Heart left ventricle (tissue), 16 donors: ENCODE results near the gene ELFN2. TPM values are rescaled to one million over a fixed set of nuclear protein-coding genes. Genes with fewer than 3 reads are reported as not detected.

Experiments used
- ATAC-seq, 4 donors: fragments of 200-7000 bp; cut with Tn5 transposase; one replicate each; pipeline ENCODE4 v1.9.1; 2020 to 2022; ENCODE audit warnings: moderate library complexity in 4 of 4, mild to moderate bottlenecking in 3 of 4, moderate number of reproducible peaks in 1 of 4
- DNase-seq, 5 donors: peaks; one replicate each; pipeline ENCODE4 v3.0.0-alpha.2; 2020
- H3K27ac ChIP-seq, 12 donors: fragments of 200-600 bp; sonication (generic) in 4 of 12; one replicate each; pipeline versions ENCODE4 v1.5.0 to v1.8.0; 2016 to 2022; ENCODE audit warnings: mild to moderate bottlenecking in 2 of 12
- H3K27me3 ChIP-seq, 9 donors: fragments of 200-600 bp; sonication (generic) in 2 of 9; one replicate each; pipeline versions ENCODE4 v1.5.1 to v1.8.0; 2016 to 2022; ENCODE audit warnings: mild to moderate bottlenecking in 3 of 9
- H3K36me3 ChIP-seq, 9 donors: fragments of 200-600 bp; sonication (generic) in 2 of 9; one replicate each; pipeline versions ENCODE4 v1.5.0 to v1.8.0; 2018 to 2022; ENCODE audit warnings: mild to moderate bottlenecking in 2 of 9
- H3K4me1 ChIP-seq, 12 donors: fragments of 200-600 bp; sonication (generic) in 4 of 12; one replicate each; pipeline versions ENCODE4 v1.5.0 to v1.8.0; 2016 to 2022; ENCODE audit warnings: mild to moderate bottlenecking in 3 of 12
- H3K4me3 ChIP-seq, 12 donors: fragments of 200-600 bp; sonication (generic) in 4 of 12; one replicate each; pipeline versions ENCODE4 v1.5.0 to v1.8.0; 2017 to 2022; ENCODE audit warnings: mild to moderate bottlenecking in 9 of 12, moderate library complexity in 4 of 12
- H3K9me3 ChIP-seq, 12 donors: fragments of 200-600 bp; sonication (generic) in 4 of 12; one replicate each; pipeline versions ENCODE4 v1.5.0 to v1.8.0; 2016 to 2022; ENCODE audit warnings: mild to moderate bottlenecking in 1 of 12
- CTCF ChIP-seq, 12 donors: fragments of 200-600 bp; sonication (generic) in 4 of 12; IDR thresholded peaks; one replicate each; pipeline versions ENCODE4 v1.5.0 to v1.8.0; 2018 to 2022; ENCODE audit warnings: antibody characterized with exemption in 12 of 12, mild to moderate bottlenecking in 5 of 12
- POLR2A ChIP-seq, 2 donors: fragments of 450-650 bp; IDR thresholded peaks; one replicate each; pipeline ENCODE4 v1.6.1; 2017; ENCODE audit warnings: antibody characterized with exemption in 2 of 2, mild to moderate bottlenecking in 2 of 2, moderate library complexity in 2 of 2
- WGBS, 4 donors: extraction: QIAGEN DNeasy Blood & Tissue Kit in 2 of 4; methylation state at CpG; one replicate each; pipeline versions ENCODE4 v1.1.5 to v1.1.7; 2013 to 2018; 5-methylcytosine and 5-hydroxymethylcytosine counted together
- intact Hi-C, 10 donors: fragments of 100-400 bp; cut with DNase I; formaldehyde crosslinking; loops; one replicate each; pipeline versions ENCODE4 v1.11.1 to v1.14.2; 2022
- polyA plus RNA-seq, 2 donors: library from polyadenylated mRNA; stranded (reverse); fragments of 200-250 nt; gene quantifications; one replicate each; pipeline ENCODE4 v1.2.3, GENCODE V29; 2013
- total RNA-seq, 9 donors: library from RNA; depleted of rRNA in 2 of 9; stranded (reverse); fragments of >200 nt in 2 of 9; fragmentation: NEBNext Ultra II Directional in 3 of 9; extraction: Animal tissue kit (Norgen Biotek cat#: 25700) in 3 of 9; gene quantifications; one replicate each; pipeline versions ENCODE4 v1.1.0 to v1.2.4, GENCODE V29; 2016 to 2023
- donor health status: ischemic (EF 13 %, LVEDD 7.1; RV severe dilation, severe dysfunction).
- donor health status: healthy with polysubstance abuse.
- donor health status: DM: no; HTN: yes; CAD: no.
- donor health status: DM: no; HTN: no; CAD: no.
- donor health status: ischemic (EF 25% LVEDD 6.9; RV normal size, moderate dysfunction).
- donor health status: ischemic (EF 25% LVEDD 5.7; RV mildly dilated, moderate dysfunction).
- donor health status: healthy.
- donor health status: DM: yes; HTN: yes; CAD: no.
- donor health status: ischemic (EF 35%, LVEDD 5.7; RV mildly dilated, moderate dysfunction).
- donor health status: nonischemic (EF 11% LVEDD 7.7; RV severe dilation, severe dysfunction).
- donor health status: DM: yes; HTN: yes; CAD: no.
- donor health status: PGD.
- donor health status: ischemic (EF 29% LVEDD 5.4; RV normal size, mild dysfunction).
- donor health status: nonischemic (EF 23%, LVEDD 6.1; RV moderate dilation, normal function).

The ELFN2 gene
- total and polyA plus RNA-seq, 11 donors: 0.01 to 0.72 (median 0.05) TPM; not detected in 4

GRCh38 chr22:37419969-37420685 is 7.2 kb downstream of the ELFN2 start:
- peaks cover 0 to 20% (median 5%) of the 10 kb centered on the region in 12 donors for H3K4me1 ChIP-seq
- no peak overlapping the region for H3K27ac ChIP-seq
- 0 to 2% (median 2%) methylated on average over 25 to 70 of the region's 70 CpGs for WGBS, 4 donors
- peak overlapping the region; percentile 2 to 43 (median 28) for H3K4me3 ChIP-seq
- no peak for TF ChIP-seq POLR2A (IDR thresholded peaks at IDR 0.05)
- no peak for TF ChIP-seq CTCF (IDR thresholded peaks at IDR 0.05)
- ATAC-seq: peak in 1 of 4 donors; percentile 8
- peaks cover 17 to 86% (median 42%) of the 10 kb centered on the region in 9 donors for H3K27me3 ChIP-seq
- DNase-seq: no peak
- no peaks in the 10 kb centered on the region for H3K36me3 ChIP-seq
- H3K9me3 ChIP-seq: no peaks in the 10 kb centered on the region
- intact Hi-C loops: loop anchor here in 4 of 10 donors (10.0 kb wide), 2 partner anchors 95 to 105 kb away; no protein-coding TSS in a partner anchor

- no peak for TF ChIP-seq POLR2A (IDR thresholded peaks at IDR 0.05)
- TF ChIP-seq CTCF (IDR thresholded peaks at IDR 0.05): no peak
- Histone ChIP-seq H3K9me3 (no peaks in the 10 kb centered on the region), H3K27ac (no peak overlapping the region), H3K4me1 (peaks cover 0 to 20% (median 5%) of the 10 kb centered on the region in 12 donors), H3K27me3 (peaks cover 17 to 86% (median 44%) of the 10 kb centered on the region in 9 donors), H3K4me3 (peak overlapping the region in 11 of 12 donors; percentile 2 to 43 (median 30)), H3K36me3 (no peaks in the 10 kb centered on the region)
- ATAC-seq (no peak), DNase-seq (no peak)
- intact Hi-C loops: no loop called here
- WGBS, 4 donors: 14 to 38% (median 19%) methylated on average over 24 to 43 of the region's 43 CpGs
Measured at GRCh38 chr22:37419370-37419968, 7.8 kb downstream of the ELFN2 start.

DNA sequence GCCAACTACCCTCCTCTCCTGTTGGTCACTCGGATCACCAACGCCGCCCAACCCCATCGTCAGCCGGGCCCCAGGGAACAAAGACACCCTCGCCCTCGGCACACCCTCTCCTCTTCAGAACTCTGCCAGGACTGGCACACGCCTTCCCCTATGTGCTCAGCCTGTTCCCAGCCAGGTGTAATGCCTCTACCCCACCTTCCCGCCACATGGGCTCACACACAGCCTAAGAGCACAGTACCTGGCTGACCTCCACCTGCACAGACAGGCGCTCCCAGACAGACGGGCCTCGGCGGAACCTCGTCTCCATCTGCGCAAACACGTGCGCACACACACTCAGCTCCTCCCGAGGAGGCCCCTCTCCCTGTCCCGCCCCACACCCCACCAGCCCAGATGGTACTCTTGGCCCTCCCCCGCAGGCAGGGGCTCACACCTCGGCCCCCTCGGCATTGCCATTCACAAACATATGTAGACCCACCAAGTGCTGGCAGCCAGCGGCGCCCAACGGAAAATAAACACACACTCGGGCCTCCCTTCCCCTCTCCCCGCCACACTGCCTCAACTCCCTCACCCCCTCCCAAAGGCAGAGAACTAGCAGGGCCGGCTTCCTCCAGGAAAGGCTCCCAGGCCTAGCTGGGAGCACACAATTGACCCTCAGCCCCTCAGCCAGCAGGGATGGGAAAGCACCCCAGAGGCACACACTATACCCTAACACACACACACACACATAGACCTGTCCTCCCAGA is 8.5 kb downstream of the ELFN2 start:
- Histone ChIP-seq H3K9me3 (no peaks in the 10 kb centered on the region), H3K36me3 (no peaks in the 10 kb centered on the region), H3K4me3 (no peak overlapping the region), H3K27ac (no peak overlapping the region), H3K4me1 (peaks cover 0 to 20% (median 5%) of the 10 kb centered on the region in 12 donors), H3K27me3 (peaks cover 17 to 86% (median 49%) of the 10 kb centered on the region in 9 donors)
- WGBS, 4 donors: 30 to 55% (median 50%) methylated on average over 27 to 28 of the region's 28 CpGs
- TF ChIP-seq POLR2A (IDR thresholded peaks at IDR 0.05) (no peak), CTCF (IDR thresholded peaks at IDR 0.05) (no peak)
- ATAC-seq (no peak), DNase-seq (no peak)
- intact Hi-C loops: loop anchor here in 1 of 10 donors (1.0 kb wide), 1 partner anchor 9 kb away; the partner anchor contains the start of gene ELFN2
